GM18907 (cell line): ENCODE data around the gene BCCIP.

Experiments
- ATAC-seq: cut with Tn5 transposase; IDR thresholded peaks from one replicate; pipeline ENCODE4 v1.9.1; 2021; ENCODE audit warnings: mild to moderate bottlenecking, moderate library complexity; ENCODE audit not compliant: unreplicated experiment

BCCIP gene

DNA sequence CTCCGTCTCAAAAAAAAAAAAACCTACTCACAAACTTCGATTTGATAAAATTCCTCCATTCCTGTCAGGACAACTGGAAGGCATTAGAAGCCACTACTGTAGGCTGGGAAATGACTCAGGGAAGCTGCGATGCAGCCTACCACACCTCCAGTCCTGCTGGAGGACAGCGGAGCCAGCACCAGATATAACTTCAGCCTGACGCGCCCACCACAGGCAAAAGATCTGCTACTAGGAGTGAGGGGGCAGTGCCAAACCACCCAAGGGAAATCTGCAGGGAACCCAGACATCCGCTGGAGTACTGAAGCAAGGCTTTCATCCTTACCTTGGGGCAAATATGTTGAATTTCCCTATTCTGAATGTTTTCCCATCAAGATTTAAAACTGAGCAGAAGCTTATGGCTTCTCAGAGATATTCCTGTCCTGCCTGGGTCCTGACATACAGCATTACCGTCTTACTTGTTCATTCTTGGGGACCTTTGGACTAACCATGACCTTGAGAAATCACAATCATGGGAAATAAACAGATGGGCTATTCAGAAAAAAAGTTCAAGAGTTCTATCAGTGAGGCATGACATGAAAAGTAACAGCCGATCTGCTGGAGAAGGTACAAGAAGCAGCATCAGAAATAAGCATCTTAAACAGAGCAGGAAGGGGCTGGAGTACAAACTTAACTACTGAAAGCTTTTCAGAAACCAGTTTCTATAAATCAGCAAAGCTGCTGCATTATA, 20.4 kb downstream of the BCCIP start:
- no peak for ATAC-seq

DNA sequence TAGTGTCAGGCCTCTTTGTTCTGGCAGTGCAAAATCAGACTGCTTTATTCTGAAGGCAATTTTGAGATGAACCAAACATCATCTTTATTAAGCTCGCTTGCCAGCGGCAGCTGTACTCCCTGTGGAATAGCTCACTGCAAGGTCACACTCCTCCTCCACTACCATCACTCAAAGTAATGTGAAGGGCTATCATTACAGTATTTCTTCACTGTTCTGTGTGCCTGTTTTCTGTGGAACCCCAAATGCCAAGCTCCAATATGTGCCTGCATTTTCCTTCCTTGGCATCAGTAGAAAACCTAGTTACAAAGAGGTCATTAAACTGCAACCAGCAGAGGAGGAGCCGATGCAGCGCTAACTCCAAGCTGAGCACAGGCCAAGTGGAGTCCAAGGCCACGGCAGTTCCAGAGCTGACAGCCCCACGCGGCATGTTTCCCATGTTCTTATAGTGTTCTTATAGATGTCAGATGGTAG, 21.4 kb downstream of the BCCIP start:
- no peak for ATAC-seq

DNA sequence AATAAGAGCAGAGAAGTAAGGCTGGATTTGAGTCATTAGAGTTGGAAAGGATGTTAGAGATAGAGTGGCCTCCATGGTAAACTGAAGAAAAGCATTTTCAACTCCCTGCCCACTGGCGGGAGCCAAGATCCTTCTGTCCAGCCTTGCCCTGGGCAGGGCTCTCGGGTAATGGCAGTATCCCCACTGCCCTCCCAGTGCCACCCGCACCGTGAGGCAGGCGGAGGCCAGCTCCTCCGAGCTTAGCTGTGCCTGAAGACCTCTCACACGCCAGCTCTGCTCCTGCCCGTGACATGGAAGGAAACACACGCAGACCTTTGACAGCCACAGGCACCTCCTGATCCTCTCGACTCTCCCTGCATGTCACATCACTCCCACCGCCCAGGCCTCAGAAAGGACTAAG, 22.3 kb downstream of the BCCIP start:
- no peak for ATAC-seq

DNA sequence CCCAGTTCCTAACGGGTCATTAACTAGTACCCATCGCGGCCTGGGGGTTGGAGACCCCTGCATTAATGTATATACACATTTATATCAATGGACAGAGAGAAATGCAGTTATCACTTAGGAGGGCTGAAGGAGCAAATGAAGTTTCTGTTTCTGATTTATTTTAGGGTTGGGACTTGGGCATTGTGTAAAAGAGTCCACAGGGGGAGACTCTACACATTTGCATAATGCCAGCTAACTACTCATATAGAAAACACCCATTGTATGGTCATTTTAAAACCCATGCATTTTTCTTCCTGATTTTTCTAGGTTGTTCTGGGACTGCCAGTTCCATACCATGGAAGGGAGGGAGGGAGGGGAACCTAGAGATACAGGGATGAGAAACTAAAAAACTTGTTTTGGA, 23.5 kb downstream of the BCCIP start:
- ATAC-seq: peak; percentile 50

DNA sequence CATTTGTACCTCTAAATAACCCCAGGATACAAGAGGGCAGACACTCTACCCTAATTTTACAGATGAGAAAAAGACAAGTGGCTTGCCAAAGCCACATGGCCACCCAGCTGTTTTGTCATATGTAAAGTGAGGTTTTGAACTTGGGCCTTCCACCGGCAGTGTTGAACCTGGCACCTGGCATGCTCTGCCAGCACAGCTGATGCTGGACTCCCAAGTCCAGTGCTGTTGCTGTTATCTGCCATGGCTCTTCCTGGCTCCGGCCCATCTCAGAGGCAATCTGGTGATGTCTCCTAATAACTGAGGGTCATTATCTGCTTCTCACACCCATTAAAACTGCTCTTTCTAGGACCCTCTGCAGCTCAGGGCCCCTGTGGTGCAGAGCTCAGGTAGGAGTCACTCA, 25.0 kb downstream of the BCCIP start:
- ATAC-seq: no peak

DNA sequence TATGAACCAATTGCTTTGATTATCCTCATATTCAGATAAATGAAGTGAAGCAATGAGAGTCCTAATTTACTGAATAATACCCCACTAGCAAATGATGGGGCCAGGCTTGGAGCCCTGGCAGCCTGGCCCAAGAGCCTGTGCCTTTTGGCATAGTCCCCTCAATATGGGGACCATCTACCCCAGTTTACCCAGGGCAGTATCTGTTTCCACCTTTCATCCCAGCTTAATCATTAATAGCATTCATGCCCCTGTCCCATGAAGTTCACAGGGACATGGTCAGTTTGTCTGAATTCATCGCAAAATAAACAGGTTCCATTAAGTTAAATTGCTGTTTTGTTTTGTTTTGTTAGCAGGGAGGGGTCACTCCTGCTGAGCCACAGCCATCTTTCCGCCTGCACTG, 25.5 kb downstream of the BCCIP start:
- no peak for ATAC-seq

DNA sequence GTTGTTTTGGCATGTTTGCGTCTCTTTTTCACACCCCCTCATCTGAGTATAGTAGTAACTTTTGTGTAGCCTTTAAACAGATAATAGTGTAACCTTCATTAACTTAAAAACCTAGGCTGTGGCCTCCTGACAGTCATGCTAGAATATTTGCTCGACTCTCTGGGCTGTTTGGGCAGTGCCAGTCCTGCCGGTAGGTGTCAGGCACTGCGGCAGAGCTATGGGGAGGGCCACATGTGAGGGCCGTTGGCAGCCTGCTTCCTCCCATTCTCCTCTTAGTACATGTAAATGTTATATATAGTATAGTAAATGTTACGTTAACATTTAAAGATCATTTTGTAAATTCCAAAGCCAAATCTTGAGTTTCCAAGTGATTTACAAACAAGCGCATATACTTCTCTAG, 26.1 kb downstream of the BCCIP start:
- ATAC-seq: no peak

DNA sequence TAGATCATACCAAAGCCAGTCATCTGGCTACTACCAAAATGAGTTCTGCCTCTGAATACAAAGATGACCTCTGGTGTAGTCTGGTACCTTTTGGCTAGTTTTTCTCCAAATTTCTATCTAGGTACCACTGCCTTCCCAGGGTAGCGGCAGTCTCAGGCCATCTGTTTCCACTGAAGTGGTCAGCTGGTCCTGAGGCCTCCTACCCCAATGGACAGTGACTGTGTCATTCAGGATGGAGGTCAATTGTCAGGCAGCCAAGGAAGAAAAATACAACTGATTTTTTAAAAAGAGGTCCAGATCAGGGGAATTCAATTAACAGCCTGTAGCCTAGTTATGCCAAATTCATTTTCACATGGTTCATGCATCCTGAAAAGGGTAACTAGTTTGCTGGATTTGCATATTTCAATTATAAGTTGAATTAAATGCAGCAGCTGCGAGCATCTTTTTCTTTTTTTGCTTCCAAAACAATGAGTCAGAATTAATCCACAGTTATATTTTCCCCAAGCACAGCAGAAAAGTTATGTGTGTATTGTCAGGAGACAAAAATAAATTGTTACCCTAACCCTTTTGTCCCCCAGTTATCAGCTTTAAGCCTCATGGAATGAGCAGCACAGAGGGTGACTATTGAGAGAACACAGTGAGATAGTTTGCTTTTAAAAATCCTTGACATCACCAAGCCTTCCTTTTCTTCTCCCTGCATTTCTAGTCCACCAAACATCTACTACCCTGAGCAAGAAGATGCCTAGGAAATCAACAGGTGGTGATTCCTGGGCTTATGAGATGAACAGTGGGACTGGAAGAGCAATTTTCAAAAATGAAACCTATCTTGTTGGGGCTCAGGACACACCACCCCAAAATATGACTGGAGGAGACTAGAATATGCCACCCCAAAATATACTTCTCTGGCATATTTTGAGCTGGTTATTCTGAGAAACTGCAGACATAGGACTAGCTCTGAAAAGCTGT, 27.7 kb downstream of the BCCIP start:
- ATAC-seq: no peak

DNA sequence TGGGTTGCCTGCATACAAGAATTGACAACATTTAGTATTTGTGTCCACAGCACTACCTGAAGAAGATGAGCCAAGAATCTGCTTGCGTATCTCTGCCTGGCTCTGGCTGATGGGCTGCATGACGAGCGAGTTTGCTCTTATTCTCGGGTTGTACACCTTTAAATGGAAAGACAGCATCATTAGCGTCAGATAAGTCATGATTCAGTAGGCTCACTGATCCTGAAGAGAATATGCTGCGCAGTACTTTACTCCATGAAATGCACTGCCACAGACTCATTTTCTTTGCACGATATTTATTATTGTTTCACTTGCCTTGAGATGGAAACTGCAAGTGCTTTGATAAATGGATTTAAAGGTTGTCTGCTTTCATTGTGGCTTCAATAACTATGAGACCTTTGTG, 29.1 kb downstream of the BCCIP start:
- ATAC-seq: no peak

DNA sequence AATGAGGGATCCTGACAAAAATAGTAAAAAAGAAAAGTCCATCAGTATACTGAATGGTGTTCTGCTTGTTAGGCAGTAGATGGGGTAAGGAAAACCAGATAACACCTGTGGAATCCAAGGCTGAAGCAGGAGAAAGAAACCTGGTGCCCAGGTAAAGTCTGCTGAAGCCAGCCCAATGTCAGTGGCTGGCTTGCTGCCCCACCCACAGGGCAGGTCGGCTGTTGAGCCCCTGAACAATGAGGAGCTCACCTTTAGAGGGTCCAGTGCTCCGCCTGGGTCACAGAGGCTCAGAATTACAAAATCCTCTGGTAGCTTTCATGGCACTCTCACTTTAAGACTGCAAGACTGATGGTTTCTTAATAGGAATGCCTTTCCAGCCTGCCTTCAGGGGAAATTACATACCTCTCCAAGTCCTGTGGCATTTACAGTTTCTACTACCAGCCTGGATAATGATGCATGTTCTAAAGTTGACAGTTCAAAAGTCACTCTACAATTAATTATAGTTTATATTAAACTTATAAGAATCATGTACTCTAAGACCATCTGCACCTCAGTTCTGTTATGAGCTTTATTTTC, 33.9 kb downstream of the BCCIP start:
- ATAC-seq: no peak

DNA sequence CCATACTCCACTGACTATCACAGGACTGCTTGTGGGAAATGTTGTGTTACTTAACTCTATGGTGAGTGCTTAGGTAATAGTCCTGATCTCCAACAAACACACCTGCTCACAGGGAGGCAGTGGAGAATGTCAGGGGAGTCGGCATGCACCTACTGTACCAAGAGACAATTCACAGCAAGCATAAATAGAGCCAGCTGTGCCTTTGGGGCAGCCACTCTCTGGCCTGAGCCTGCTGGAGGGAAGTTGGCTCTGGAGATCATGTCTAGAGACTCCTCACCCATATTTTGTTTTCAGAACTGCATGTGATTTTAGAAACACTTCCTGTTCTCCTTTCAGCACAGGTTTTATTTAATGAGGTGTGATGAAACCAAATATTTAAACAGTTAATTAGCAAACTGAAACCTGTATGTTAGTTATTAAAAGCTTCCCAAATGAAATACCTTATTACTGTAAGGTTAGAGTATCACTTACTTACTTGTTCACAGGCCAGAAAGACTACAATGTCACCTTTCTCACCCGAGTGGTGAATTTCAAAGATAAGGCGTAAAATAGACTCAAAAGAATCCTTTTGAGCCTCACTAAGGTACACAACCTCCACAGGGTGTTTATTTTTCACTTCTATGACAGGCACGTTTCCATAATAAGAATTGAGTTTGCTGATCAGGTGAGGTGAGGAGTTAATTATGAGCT, 35.9 kb downstream of the BCCIP start:
- no peak for ATAC-seq

DNA sequence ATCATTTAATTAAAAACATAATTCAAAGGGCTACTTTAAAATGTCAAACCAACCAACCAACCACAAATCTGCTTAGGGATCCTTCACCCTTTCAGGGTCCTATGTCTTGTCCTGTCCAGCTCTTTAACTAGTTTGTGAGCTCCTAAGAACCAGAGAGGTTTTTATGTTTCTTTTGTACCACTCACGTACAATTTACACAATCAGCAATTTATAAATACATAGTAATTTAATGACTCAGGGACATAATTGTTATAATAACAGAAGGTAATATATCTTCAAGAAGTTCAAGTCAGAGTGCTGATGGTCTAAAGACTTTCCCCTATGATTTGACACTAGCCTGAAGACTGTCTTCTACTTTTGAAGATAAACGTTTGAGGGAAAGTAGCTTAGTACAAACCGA, 41.8 kb downstream of the BCCIP start:
- no peak for ATAC-seq

DNA sequence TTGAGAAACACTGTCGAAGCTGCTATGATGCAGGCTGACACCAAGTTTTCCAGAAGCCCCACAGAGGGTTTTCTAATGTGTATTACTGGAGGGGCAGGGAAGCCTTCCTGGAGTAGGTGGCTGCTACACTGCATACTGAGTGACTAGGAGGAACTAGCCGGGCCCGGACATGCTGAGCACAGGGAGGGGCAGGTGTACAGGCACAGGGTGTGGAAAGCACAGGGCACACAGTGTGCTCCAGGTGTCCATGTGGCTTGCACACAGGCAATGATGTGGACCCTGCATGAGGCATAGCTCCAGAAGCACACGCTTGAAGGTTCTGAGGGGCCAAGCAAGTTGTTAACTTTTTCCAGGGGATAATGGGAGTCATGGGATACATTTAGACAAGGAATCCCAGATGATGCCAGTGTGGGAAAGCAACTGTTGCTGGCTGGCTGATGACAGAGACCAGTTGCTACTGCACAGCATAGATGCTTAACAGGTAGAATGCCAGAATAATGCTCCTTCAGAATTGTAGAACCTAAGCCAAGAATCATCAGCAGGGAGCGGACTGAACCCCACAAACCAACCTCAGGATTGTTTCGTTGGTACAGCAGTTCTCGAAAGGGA, 43.2 kb downstream of the BCCIP start:
- no peak for ATAC-seq

DNA sequence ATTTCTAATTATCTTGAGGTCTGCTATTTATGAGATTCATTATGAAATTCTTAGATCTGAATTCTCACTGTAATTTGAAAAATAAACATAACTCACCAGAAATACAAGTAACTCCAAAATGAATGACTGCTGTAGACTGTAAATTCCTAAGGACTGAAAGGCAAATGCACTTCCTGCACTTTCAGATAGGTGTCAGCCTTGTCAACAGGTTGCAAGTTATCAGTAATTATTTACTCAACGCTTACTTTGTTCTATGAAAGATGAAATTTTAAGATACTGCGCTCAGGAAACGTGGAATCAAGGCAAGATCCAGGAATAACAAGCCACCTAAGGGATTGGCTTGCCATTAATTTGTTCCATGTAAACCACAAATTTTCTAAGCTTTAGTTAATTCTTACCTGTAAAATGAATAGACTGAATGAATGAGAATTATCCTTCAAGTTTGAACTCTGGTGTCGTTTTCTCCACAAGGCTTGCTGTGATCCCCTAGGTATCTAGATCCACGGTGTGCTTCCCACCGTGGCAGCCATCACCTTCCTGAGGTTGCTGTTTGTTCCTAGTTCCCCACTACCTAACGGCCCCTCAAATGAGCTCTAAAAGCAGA, 45.1 kb downstream of the BCCIP start:
- no peak for ATAC-seq

DNA sequence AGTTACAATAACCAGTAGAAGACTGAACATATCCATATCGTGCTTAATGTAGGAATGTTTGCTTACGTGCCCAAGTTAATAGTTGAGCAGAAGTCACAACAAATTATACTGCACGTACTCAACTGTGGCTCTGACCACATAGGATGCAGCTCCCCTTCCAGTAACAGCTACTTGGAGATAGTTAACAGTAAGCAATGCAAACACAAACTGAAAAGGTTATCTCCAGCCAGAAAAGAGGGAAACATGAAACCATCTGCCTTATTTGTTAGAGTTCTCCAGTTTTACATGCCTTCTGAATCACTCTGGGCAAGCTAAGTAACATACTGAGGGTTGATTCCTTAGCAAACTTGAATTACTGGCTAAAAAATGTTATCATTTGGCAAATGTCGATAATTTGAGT, 48.0 kb downstream of the BCCIP start:
- ATAC-seq: no peak

DNA sequence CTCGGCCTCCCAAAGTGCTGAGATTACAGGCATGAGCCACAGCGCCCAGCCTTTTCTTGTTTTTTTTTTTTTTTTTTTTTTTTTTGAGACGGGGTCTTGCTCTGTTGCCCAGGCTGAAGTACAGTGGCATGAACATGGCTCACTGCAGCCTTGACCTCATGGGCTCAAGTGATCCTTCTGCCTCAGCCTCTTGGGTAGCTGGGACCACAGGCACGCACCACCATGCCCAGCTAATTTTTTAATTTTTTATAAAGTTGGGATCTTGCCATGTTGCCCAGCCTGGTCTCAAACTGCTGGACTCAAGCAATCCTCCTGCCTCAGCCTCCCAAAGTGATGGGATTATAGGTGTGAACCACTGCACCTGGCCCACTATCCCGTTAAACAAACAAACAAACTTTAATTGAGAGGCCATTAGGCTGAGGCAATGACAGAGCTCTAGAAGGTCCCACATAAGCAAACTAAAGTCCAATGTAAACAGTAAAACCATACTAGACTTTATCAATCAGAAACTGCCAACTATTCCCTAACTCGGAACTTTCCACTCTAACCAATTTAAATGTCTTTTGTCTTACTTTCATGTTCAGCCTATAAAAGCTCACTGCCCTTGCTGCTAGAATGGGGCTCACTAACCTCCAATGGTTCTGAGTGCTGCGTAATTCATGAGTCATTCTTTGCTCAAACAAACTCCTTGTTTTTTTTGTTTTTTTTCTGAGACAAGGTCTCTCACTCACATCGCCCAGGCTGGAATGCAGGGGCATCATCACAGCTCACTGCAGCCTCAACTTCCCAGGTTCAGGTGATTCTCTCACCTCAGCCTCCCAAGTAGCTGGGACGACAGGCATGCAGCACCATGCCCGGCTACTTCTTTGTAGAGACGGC, 55.9 kb downstream of the BCCIP start:
- ATAC-seq: no peak

DNA sequence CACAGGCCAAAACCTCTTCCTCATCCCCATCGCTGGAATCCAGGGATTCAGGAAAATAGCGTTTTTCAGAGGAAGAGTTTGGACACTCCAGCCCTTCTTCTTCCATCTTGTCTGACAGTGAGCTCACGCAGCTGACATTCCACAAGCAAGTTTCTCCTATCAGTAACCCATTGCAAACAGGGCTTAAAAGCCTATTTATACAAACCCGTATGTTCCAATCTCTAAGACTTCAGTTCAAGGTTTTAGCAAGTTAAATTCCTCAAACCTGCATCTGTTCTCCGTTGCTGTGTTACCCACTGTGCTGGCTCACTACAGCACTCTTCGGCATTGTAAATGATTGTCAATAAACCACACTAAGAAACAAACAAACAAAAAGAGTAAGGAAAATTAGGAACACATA, 57.4 kb downstream of the BCCIP start:
- ATAC-seq: no peak

DNA sequence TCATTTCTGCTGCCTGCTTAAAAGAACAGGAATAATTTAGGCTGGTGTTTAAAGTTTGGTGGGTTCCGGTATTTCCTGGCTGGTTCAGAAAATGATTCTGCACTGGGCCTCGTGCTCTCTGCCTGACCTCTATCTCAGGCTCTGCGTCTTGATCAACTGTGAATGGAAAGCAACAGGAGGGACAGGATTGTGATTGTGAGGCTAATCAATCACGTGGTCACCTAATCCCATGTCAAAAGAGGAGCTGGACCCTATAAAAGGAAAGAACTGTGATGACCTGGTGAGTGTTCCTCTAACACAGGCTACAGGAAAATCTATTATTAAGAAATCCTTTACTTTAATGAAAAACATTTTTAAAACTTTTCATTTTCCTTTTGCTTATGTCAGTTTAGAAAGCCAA, 57.8 kb downstream of the BCCIP start, which contains the start of gene DHX32:
Gene DHX32, minus strand, starts transcription at position 101 of the 400 bp plus-strand sequence. CDS start 468 bp downstream, outside the sequence.
- no peak for ATAC-seq

DNA sequence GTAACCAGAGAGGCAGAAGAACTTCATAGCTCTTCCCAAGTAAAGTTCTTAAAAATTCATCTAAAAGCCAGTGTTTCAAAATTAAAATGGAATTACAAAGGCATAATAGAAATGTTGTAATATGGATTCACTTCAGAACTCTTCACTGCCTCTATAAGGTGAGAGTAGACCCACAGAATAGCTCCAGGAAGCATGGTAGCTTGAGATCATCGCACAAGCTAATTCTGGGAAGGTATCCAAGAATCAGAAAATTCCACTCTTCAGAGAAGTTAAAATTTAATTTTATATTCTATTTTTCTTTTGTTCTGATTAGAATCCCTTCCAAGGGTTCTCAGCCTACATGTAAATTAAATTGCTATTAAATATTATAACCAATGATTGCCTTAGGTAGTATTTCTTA, 59.2 kb downstream of the BCCIP start:
- ATAC-seq: no peak
